ENCODE measurements around the gene CNPY1.

CNPY1 gene

GRCh38 chr7:155493744-155494538 lies 52.4 kb downstream of the CNPY1 start:
- no peak for TF ChIP-seq CTCF (IDR thresholded peaks at IDR 0.05; ENCODE audit: low read depth, low read length)
- H3K4me3 ChIP-seq (replicated peaks in 1 of 2; ENCODE audit: low read depth in 2 of 2, low read length in 2 of 2) = no peak overlapping the region
- no peak for DNase-seq (ENCODE audit: low read depth in 2 of 2)

GRCh38 chr7:155491812-155492211 lies 54.5 kb downstream of the CNPY1 start:
- no peak for TF ChIP-seq CTCF (IDR thresholded peaks at IDR 0.05; ENCODE audit: low read depth, low read length)

GRCh38 chr7:155490697-155491628 lies 55.4 kb downstream of the CNPY1 start:
- peak in 1 of 2 donors; percentile 22 for DNase-seq (ENCODE audit: low read depth in 2 of 2)
- H3K4me3 ChIP-seq (replicated peaks in 1 of 2; ENCODE audit: low read depth in 2 of 2, low read length in 2 of 2) = peak overlapping the region in 1 of 2 donors; percentile 24
- TF ChIP-seq CTCF (IDR thresholded peaks at IDR 0.05; ENCODE audit: low read depth, low read length) = no peak

More at GRCh38 chr7:155491812-155492211, 54.5 kb downstream of the CNPY1 start:
- no peak for DNase-seq (ENCODE audit: low read depth in 2 of 2)
- no peak overlapping the region for H3K4me3 ChIP-seq (replicated peaks in 1 of 2; ENCODE audit: low read depth in 2 of 2, low read length in 2 of 2)

- TF ChIP-seq CTCF (IDR thresholded peaks at IDR 0.05; ENCODE audit: low read depth, low read length) = no peak
- peak in 1 of 2 donors; percentile 3 for DNase-seq (ENCODE audit: low read depth in 2 of 2)
- H3K4me3 ChIP-seq (replicated peaks in 1 of 2; ENCODE audit: low read depth in 2 of 2, low read length in 2 of 2) = peak overlapping the region; percentile 5 to 24
Measured at GRCh38 chr7:155489862-155490696, 56.3 kb downstream of the CNPY1 start.

GRCh38 chr7:155489158-155489840 lies 57.1 kb downstream of the CNPY1 start:
- no peak overlapping the region for H3K4me3 ChIP-seq (replicated peaks in 1 of 2; ENCODE audit: low read depth in 2 of 2, low read length in 2 of 2)
- no peak for DNase-seq (ENCODE audit: low read depth in 2 of 2)
- no peak for TF ChIP-seq CTCF (IDR thresholded peaks at IDR 0.05; ENCODE audit: low read depth, low read length)
